Stomach smooth muscle (tissue), 2 donors: ENCODE data around the gene RPL15.
A peak's percentile ranks its signal among the peaks of the same experiment; 100 is the strongest.
"Not testable (repeated sequence)": the region's sequence is repeated elsewhere in the genome, so short reads cannot be mapped to it uniquely, and the experiment has no call there.

Experiments used
- H3K27ac ChIP-seq: one replicate; pipeline ENCODE4 v1.7.0; 2013; ENCODE audit warnings: mild to moderate bottlenecking, low read length, inconsistent platforms
- H3K27me3 ChIP-seq, 2 donors: one replicate each; pipeline ENCODE4 v1.7.0; 2013; ENCODE audit warnings: low read length in 2 of 2; ENCODE audit not compliant: insufficient read depth in 2 of 2, control insufficient read depth in 1 of 2
- H3K36me3 ChIP-seq, 2 donors: one replicate each; pipeline ENCODE4 v1.7.0; 2013; ENCODE audit warnings: low read length in 2 of 2; ENCODE audit not compliant: control insufficient read depth in 2 of 2, insufficient read depth in 2 of 2
- H3K4me1 ChIP-seq: one replicate; pipeline ENCODE4 v1.7.0; 2013; ENCODE audit warnings: low read length; ENCODE audit not compliant: control insufficient read depth, insufficient read depth
- H3K4me3 ChIP-seq, 2 donors: one replicate each; pipeline ENCODE4 v1.7.0; 2013; ENCODE audit warnings: low read length in 2 of 2
- H3K9ac ChIP-seq, 2 donors: one replicate each; pipeline ENCODE4 v1.7.0; 2013; ENCODE audit warnings: low read length in 2 of 2, mild to moderate bottlenecking in 1 of 2
- H3K9me3 ChIP-seq, 2 donors: one replicate each; pipeline ENCODE4 v1.7.0; 2013; ENCODE audit warnings: low read length in 2 of 2; ENCODE audit not compliant: control insufficient read depth in 2 of 2
- donor health status: healthy.
- donor health status: Pancreatic carcinoma.

Gene RPL15

GRCh38 chr3:23916886-23917678, at the start of gene RPL15, which contains the start of gene NKIRAS1:
RPL15 (plus strand) TSS chr3:23917132; CDS start chr3:23917860, 728 bp downstream.
NKIRAS1 (minus strand) TSS chr3:23916990; CDS start chr3:23910904, 6,086 bp downstream.
- Histone ChIP-seq H3K27me3 (no peaks in the 10 kb centered on the region), H3K36me3 (peaks cover 8 to 19% of the 10 kb centered on the region in 2 donors), H3K9me3 (no peaks in the 10 kb centered on the region), H3K27ac (peak within 1 kb of the TSS; percentile 92), H3K4me3 (peak within 1 kb of the TSS; percentile 95 to 98), H3K9ac (peak within 1 kb of the TSS; percentile 95 to 99), H3K4me1 (peaks cover 14% of the 10 kb centered on the region)

GRCh38 chr3:23867400-23867799, 49.5 kb upstream of the RPL15 start:
- Histone ChIP-seq H3K4me3 (no peak overlapping the region), H3K27ac (no peak overlapping the region), H3K27me3 (no peaks in the 10 kb centered on the region), H3K4me1 (peaks cover 19% of the 10 kb centered on the region), H3K9ac (no peak overlapping the region), H3K36me3 (peaks cover 0 to 2% of the 10 kb centered on the region in 2 donors), H3K9me3 (no peaks in the 10 kb centered on the region)

- Histone ChIP-seq H3K9ac (no peak overlapping the region), H3K4me1 (peaks cover 19% of the 10 kb centered on the region), H3K36me3 (peaks cover 0 to 2% of the 10 kb centered on the region in 2 donors), H3K4me3 (no peak overlapping the region), H3K27ac (no peak overlapping the region), H3K9me3 (no peaks in the 10 kb centered on the region), H3K27me3 (no peaks in the 10 kb centered on the region)
Measured at GRCh38 chr3:23867838-23868237, 49.1 kb upstream of the RPL15 start.

GRCh38 chr3:23869977-23870662, 46.8 kb upstream of the RPL15 start:
- no peak overlapping the region for H3K27ac ChIP-seq
- H3K4me1 ChIP-seq = peaks cover 22% of the 10 kb centered on the region
- H3K27me3 ChIP-seq = no peaks in the 10 kb centered on the region
- no peak overlapping the region for H3K4me3 ChIP-seq
- H3K9ac ChIP-seq = no peak overlapping the region
- H3K36me3 ChIP-seq = no peaks in the 10 kb centered on the region
- no peaks in the 10 kb centered on the region for H3K9me3 ChIP-seq

GRCh38 chr3:23870663-23871043, 46.3 kb upstream of the RPL15 start:
- not testable (repeated sequence) for H3K36me3 ChIP-seq, H3K9ac ChIP-seq

GRCh38 chr3:23871361-23871760, 45.6 kb upstream of the RPL15 start:
- not testable (repeated sequence) for H3K36me3 ChIP-seq, H3K9ac ChIP-seq, H3K27ac ChIP-seq, H3K4me3 ChIP-seq, H3K9me3 ChIP-seq, H3K27me3 ChIP-seq
- peaks cover 10% of the 10 kb centered on the region for H3K4me1 ChIP-seq

More at GRCh38 chr3:23870663-23871043, 46.3 kb upstream of the RPL15 start:
- H3K9me3 ChIP-seq, H3K27me3 ChIP-seq, H3K27ac ChIP-seq, H3K4me3 ChIP-seq: not testable (repeated sequence)
- peaks cover 17% of the 10 kb centered on the region for H3K4me1 ChIP-seq

GRCh38 chr3:23872330-23872729, 44.6 kb upstream of the RPL15 start:
- no peak overlapping the region for H3K4me3 ChIP-seq
- H3K27me3 ChIP-seq = no peaks in the 10 kb centered on the region
- H3K27ac ChIP-seq = no peak overlapping the region
- H3K36me3 ChIP-seq = no peaks in the 10 kb centered on the region
- H3K9me3 ChIP-seq = no peaks in the 10 kb centered on the region
- no peak overlapping the region for H3K9ac ChIP-seq
- H3K4me1 ChIP-seq = peaks cover 11% of the 10 kb centered on the region

- H3K27ac ChIP-seq = no peak overlapping the region
- H3K9ac ChIP-seq = no peak overlapping the region
- H3K27me3 ChIP-seq = no peaks in the 10 kb centered on the region
- no peak overlapping the region for H3K4me3 ChIP-seq
- H3K9me3 ChIP-seq = no peaks in the 10 kb centered on the region
- peaks cover 11% of the 10 kb centered on the region for H3K4me1 ChIP-seq
- H3K36me3 ChIP-seq = no peaks in the 10 kb centered on the region
Measured at GRCh38 chr3:23873941-23874340, 43.0 kb upstream of the RPL15 start.

- no peak overlapping the region for H3K4me3 ChIP-seq
- H3K4me1 ChIP-seq = peaks cover 11% of the 10 kb centered on the region
- H3K27ac ChIP-seq = no peak overlapping the region
Measured at GRCh38 chr3:23874359-23875112, 42.4 kb upstream of the RPL15 start.

GRCh38 chr3:23875113-23875725, 41.7 kb upstream of the RPL15 start:
- H3K9me3 ChIP-seq = no peaks in the 10 kb centered on the region
- H3K4me1 ChIP-seq = peaks cover 10% of the 10 kb centered on the region
- no peak overlapping the region for H3K9ac ChIP-seq
- no peak overlapping the region for H3K4me3 ChIP-seq
- H3K27ac ChIP-seq = no peak overlapping the region
- no peaks in the 10 kb centered on the region for H3K27me3 ChIP-seq
- H3K36me3 ChIP-seq = no peaks in the 10 kb centered on the region

More at GRCh38 chr3:23874359-23875112, 42.4 kb upstream of the RPL15 start:
- Histone ChIP-seq H3K36me3 (no peaks in the 10 kb centered on the region), H3K9me3 (no peaks in the 10 kb centered on the region), H3K9ac (no peak overlapping the region), H3K27me3 (no peaks in the 10 kb centered on the region)
